A549 treated with AZD2906 at 1 μM for 4 hours (cell line): ENCODE measurements around the gene ATOH1. TPM values are rescaled to one million over a fixed set of nuclear protein-coding genes. Genes with fewer than 3 reads are reported as not detected.

ENCODE experiments used
- total RNA-seq: library from RNA; stranded (reverse); fragments of 200-300 nt; extraction: Qiagen RNA extraction; gene quantifications from 5 replicates; pipeline ENCODE4 v1.2.3, GENCODE V29; 2022

The ATOH1 gene, protein sequence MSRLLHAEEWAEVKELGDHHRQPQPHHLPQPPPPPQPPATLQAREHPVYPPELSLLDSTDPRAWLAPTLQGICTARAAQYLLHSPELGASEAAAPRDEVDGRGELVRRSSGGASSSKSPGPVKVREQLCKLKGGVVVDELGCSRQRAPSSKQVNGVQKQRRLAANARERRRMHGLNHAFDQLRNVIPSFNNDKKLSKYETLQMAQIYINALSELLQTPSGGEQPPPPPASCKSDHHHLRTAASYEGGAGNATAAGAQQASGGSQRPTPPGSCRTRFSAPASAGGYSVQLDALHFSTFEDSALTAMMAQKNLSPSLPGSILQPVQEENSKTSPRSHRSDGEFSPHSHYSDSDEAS
- not detected in 5 replicates for total RNA-seq

GRCh38 chr4:93828332-93828994 lies at the start of gene ATOH1:
ATOH1 (plus strand) TSS chr4:93828753; CDS start chr4:93828927, 174 bp downstream.

